Activated B cell treated with CpG ODN at 0.5 μM for 24 hours (primary cell): ENCODE data around the gene FIBCD1. TPM values are rescaled to one million over a fixed set of nuclear protein-coding genes. Genes with fewer than 3 reads are reported as not detected.

Experiments used
- ATAC-seq: fragments of 200-7000 bp; cut with Tn5 transposase; one replicate; pipeline ENCODE4 v1.10.0; 2021; ENCODE audit warnings: low read depth, mild to moderate bottlenecking, moderate library complexity
- CTCF ChIA-PET: fragments of 350-600 bp; sonication (Branson Sonifier 250); formaldehyde crosslinking; loops from one replicate; lab custom pipeline; 2021; ENCODE audit warnings: antibody characterized with exemption; lab: Charles Lee
- POLR2A ChIA-PET: fragments of 350-600 bp; sonication (Branson Sonifier 250); formaldehyde crosslinking; loops from one replicate; lab custom pipeline; 2021; ENCODE audit warnings: antibody characterized with exemption; lab: Charles Lee
- DNase-seq: peaks from one replicate; pipeline ENCODE4 v3.0.0; 2022
- H3K27ac Mint-ChIP-seq: one replicate; pipeline ENCODE4 v1.8.0; 2020; ENCODE audit warnings: mixed read lengths
- H3K27me3 Mint-ChIP-seq: one replicate; pipeline ENCODE4 v1.8.0; 2021; ENCODE audit warnings: mixed read lengths
- H3K36me3 Mint-ChIP-seq: one replicate; pipeline ENCODE4 v1.8.0; 2021; ENCODE audit warnings: low read depth, mixed read lengths
- H3K4me1 Mint-ChIP-seq: one replicate; pipeline ENCODE4 v1.8.0; 2021; ENCODE audit warnings: mixed read lengths
- H3K4me3 Mint-ChIP-seq: one replicate; pipeline ENCODE4 v1.8.0; 2020; ENCODE audit warnings: mild to moderate bottlenecking, mixed read lengths
- H3K9me3 Mint-ChIP-seq: one replicate; pipeline ENCODE4 v1.8.0; 2020; ENCODE audit warnings: mixed read lengths
- CTCF ChIP-seq: fragments of 200-600 bp; IDR thresholded peaks from one replicate; pipeline ENCODE4 v1.8.0; 2022; ENCODE audit warnings: antibody characterized with exemption, mild to moderate bottlenecking
- intact Hi-C: fragments of 100-400 bp; cut with micrococcal nuclease; formaldehyde crosslinking; loops from one replicate; pipeline ENCODE4 v1.15.1; 2024
- total RNA-seq: library from RNA; stranded (reverse); gene quantifications from 2 replicates; pipeline ENCODE4 v1.2.3, GENCODE V29; 2022

The FIBCD1 gene
- total RNA-seq, 1 donor from 2014 or later: not detected

- ChIA-PET CTCF (no interaction called here), POLR2A (no interaction called here)
- intact Hi-C loops: no loop called here
- Mint-ChIP-seq H3K27me3 (peaks cover 5% of the 10 kb centered on the region), H3K27ac (no peak overlapping the region), H3K36me3 (peaks cover 5% of the 10 kb centered on the region), H3K9me3 (no peaks in the 10 kb centered on the region), H3K4me1 (peaks cover 11% of the 10 kb centered on the region), H3K4me3 (no peak overlapping the region)
- ATAC-seq: no peak
- TF ChIP-seq CTCF: no peak
- no peak for DNase-seq
Measured at GRCh38 chr9:130897105-130897751, 41.8 kb downstream of the FIBCD1 start.

- Mint-ChIP-seq H3K9me3 (no peaks in the 10 kb centered on the region), H3K27ac (no peak within 1 kb of the TSS), H3K4me1 (peaks cover 11% of the 10 kb centered on the region), H3K4me3 (no peak within 1 kb of the TSS), H3K27me3 (peaks cover 5% of the 10 kb centered on the region), H3K36me3 (peaks cover 5% of the 10 kb centered on the region)
- ChIA-PET POLR2A (no interaction called here), CTCF (no interaction called here)
- intact Hi-C loops: no loop called here
- no peak for DNase-seq
- no peak for ATAC-seq
- no peak for TF ChIP-seq CTCF
Measured at GRCh38 chr9:130896233-130897014, 42.6 kb downstream of the FIBCD1 start, which contains the start of gene QRFP. TSS of gene QRFP (minus strand) at chr9:130896812. CDS start at chr9:130893838, 2,974 bp downstream.

GRCh38 chr9:130895481-130896232 is 43.4 kb downstream of the FIBCD1 start:
- Mint-ChIP-seq H3K36me3 (peaks cover 5% of the 10 kb centered on the region), H3K4me3 (no peak overlapping the region), H3K27me3 (peaks cover 3% of the 10 kb centered on the region), H3K27ac (no peak overlapping the region), H3K9me3 (no peaks in the 10 kb centered on the region), H3K4me1 (peaks cover 11% of the 10 kb centered on the region)
- intact Hi-C loops: no loop called here
- POLR2A ChIA-PET: no interaction called here
- CTCF ChIA-PET: interaction anchor here (1.2 kb wide), 1 partner anchor 151 kb away, joined by 4 read pairs; no protein-coding TSS in a partner anchor
- DNase-seq (no peak), ATAC-seq (no peak)
- TF ChIP-seq CTCF: no peak

GRCh38 chr9:130895038-130895437 is 44.0 kb downstream of the FIBCD1 start:
- ATAC-seq: no peak
- Mint-ChIP-seq H3K9me3 (no peaks in the 10 kb centered on the region), H3K27ac (no peak overlapping the region), H3K27me3 (peaks cover 3% of the 10 kb centered on the region), H3K4me1 (peaks cover 11% of the 10 kb centered on the region), H3K36me3 (peaks cover 5% of the 10 kb centered on the region), H3K4me3 (no peak overlapping the region)
- POLR2A ChIA-PET: no interaction called here
- no peak for DNase-seq
- TF ChIP-seq CTCF: no peak
- CTCF ChIA-PET: interaction anchor here (1.2 kb wide), 1 partner anchor 152 kb away, joined by 4 read pairs; no protein-coding TSS in a partner anchor
- intact Hi-C loops: no loop called here
